DLD1 (cell line): Measurements from ENCODE around the gene ATP6V1F.
"Not testable (repeated sequence)": the region's sequence is repeated elsewhere in the genome, so short reads cannot be mapped to it uniquely, and the experiment has no call there.

Experiments used
- in situ Hi-C: cut with HindIII; loops from 2 replicates; pipeline ENCODE4 v1.10.0; 2017; ENCODE audit warnings: low sequenced_read_pairs

Gene ATP6V1F

GRCh38 chr7:128895320-128895719 lies 32.7 kb downstream of the ATP6V1F start:
- in situ Hi-C loops, result no loop called here

- in situ Hi-C loops, result no loop called here
These were observed 36.7 kb downstream of the ATP6V1F start for GRCh38 chr7:128899392-128899791.

GRCh38 chr7:128900237-128900636 lies 37.6 kb downstream of the ATP6V1F start:
- in situ Hi-C loops, result no loop called here

- in situ Hi-C loops, result no loop called here
These were observed 40.3 kb downstream of the ATP6V1F start for GRCh38 chr7:128902761-128903585.

GRCh38 chr7:128903621-128904361 lies 41.1 kb downstream of the ATP6V1F start:
- in situ Hi-C loops, result no loop called here

GRCh38 chr7:128904381-128905197 lies 41.9 kb downstream of the ATP6V1F start:
- in situ Hi-C loops, result no loop called here

- in situ Hi-C loops, result no loop called here
These were observed 43.5 kb downstream of the ATP6V1F start for GRCh38 chr7:128906001-128906765.

GRCh38 chr7:128906766-128907559 lies 44.3 kb downstream of the ATP6V1F start:
- in situ Hi-C loops, result no loop called here

- in situ Hi-C loops, result no loop called here
These were observed 46.3 kb downstream of the ATP6V1F start for GRCh38 chr7:128908750-128909624.

- in situ Hi-C loops, result no loop called here
These were observed 47.2 kb downstream of the ATP6V1F start for GRCh38 chr7:128909625-128910568.

GRCh38 chr7:128910569-128910945 lies 47.9 kb downstream of the ATP6V1F start, which contains the start of gene KCP:
KCP (minus strand) TSS chr7:128910709; CDS start chr7:128910676, 33 bp downstream.
- in situ Hi-C loops, result no loop called here

GRCh38 chr7:128911423-128912031 lies 48.9 kb downstream of the ATP6V1F start:
- in situ Hi-C loops, result no loop called here

GRCh38 chr7:128912281-128912680 lies 49.6 kb downstream of the ATP6V1F start:
- in situ Hi-C loops, result no loop called here

GRCh38 chr7:128912709-128913495 lies 50.2 kb downstream of the ATP6V1F start:
- in situ Hi-C loops, result not testable (repeated sequence)

GRCh38 chr7:128913870-128914565 lies 51.4 kb downstream of the ATP6V1F start:
- in situ Hi-C loops, result no loop called here
